ENCODE results near the gene SNX8.

DNA sequence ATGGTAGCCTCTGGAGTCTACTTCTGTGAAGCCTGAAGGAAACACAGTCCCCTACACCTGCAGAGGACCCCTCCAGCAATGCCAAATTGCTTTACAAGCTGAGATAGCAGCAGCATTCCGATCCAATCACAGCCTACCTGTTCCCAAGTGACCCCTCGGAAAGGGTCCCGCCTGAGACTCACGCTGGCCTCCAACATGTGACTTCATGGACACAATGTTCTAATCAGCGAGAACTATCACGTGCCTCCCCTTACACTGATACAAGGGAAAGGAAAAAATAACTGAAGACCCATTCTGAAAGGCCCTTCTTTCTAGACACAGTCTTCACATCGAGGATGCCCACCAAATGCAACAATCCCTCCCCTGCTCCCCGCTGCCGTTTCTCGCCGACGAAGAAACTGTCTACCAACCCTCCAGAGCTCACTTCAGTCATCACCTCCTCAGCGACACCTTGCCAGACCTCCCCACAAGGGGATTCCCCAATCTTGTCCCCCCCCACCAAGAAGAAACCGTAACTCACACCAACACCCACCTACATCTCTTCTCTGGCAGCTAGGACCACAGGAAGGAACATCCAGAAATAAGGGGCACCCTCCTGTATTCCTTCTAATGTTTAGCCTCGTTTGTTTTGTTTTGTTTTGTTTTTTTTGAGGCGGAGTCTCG lies 1.8 kb downstream of the SNX8 start:
- TF ChIP-seq POLR2A (IDR thresholded peaks at IDR 0.05) = no peak
- TF ChIP-seq, protein P1, sequence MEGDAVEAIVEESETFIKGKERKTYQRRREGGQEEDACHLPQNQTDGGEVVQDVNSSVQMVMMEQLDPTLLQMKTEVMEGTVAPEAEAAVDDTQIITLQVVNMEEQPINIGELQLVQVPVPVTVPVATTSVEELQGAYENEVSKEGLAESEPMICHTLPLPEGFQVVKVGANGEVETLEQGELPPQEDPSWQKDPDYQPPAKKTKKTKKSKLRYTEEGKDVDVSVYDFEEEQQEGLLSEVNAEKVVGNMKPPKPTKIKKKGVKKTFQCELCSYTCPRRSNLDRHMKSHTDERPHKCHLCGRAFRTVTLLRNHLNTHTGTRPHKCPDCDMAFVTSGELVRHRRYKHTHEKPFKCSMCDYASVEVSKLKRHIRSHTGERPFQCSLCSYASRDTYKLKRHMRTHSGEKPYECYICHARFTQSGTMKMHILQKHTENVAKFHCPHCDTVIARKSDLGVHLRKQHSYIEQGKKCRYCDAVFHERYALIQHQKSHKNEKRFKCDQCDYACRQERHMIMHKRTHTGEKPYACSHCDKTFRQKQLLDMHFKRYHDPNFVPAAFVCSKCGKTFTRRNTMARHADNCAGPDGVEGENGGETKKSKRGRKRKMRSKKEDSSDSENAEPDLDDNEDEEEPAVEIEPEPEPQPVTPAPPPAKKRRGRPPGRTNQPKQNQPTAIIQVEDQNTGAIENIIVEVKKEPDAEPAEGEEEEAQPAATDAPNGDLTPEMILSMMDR (IDR thresholded peaks at IDR 0.05) = no peak

Data from vagina (tissue), 2 donors.